ENCODE data around the gene SRGAP2.
"Not testable (repeated sequence)": the region's sequence is repeated elsewhere in the genome, so short reads cannot be mapped to it uniquely, and the experiment has no call there.

The SRGAP2 gene

GRCh38 chr1:206246129-206246886 lies 43.0 kb downstream of the SRGAP2 start:
- DNase-seq (ENCODE audit: low read depth in 2 of 3, low spot score in 1 of 3): not testable (repeated sequence)

GRCh38 chr1:206250953-206251681 lies 47.8 kb downstream of the SRGAP2 start:
- not testable (repeated sequence) for DNase-seq (ENCODE audit: low read depth in 2 of 3, low spot score in 1 of 3)

- DNase-seq (ENCODE audit: low read depth in 2 of 3, low spot score in 1 of 3): not testable (repeated sequence)
Observed at GRCh38 chr1:206252680-206253335, 49.5 kb downstream of the SRGAP2 start.

Measured in stimulated activated CD4-positive, alpha-beta T cell treated with anti-CD3 and anti-CD28 coated beads, Interleukin-12 subunit alpha, Interleukin-12 subunit beta, amount 100 ng/mL, for 48 hours (primary cell).